Liver (tissue), 3 donors: ENCODE data around the gene MTM1.

ENCODE experiments used
- GABPA ChIP-seq, 2 donors: IDR thresholded peaks in 1 of 2; conservative IDR thresholded peaks in 1 of 2; 2 replicates each; pipeline ENCODE4 v1.6.1; 2016; ENCODE audit warnings: antibody characterized with exemption in 2 of 2, mild to moderate bottlenecking in 1 of 2, moderate library complexity in 1 of 2
- TF ChIP-seq, protein P1 (sequence below): fragments of 150-350 bp; IDR thresholded peaks from 2 replicates; pipeline ENCODE4 v1.5.1; 2017; ENCODE audit warnings: improper control_type of control experiment, low read depth, low read length; ENCODE audit not compliant: missing input control
- TF ChIP-seq, protein P2 (sequence below): IDR thresholded peaks from 2 replicates; pipeline ENCODE4 v1.6.1; 2016; ENCODE audit warnings: antibody characterized with exemption, mild to moderate bottlenecking
- donor health status: healthy.
- donor health status: healthy.

DNA sequence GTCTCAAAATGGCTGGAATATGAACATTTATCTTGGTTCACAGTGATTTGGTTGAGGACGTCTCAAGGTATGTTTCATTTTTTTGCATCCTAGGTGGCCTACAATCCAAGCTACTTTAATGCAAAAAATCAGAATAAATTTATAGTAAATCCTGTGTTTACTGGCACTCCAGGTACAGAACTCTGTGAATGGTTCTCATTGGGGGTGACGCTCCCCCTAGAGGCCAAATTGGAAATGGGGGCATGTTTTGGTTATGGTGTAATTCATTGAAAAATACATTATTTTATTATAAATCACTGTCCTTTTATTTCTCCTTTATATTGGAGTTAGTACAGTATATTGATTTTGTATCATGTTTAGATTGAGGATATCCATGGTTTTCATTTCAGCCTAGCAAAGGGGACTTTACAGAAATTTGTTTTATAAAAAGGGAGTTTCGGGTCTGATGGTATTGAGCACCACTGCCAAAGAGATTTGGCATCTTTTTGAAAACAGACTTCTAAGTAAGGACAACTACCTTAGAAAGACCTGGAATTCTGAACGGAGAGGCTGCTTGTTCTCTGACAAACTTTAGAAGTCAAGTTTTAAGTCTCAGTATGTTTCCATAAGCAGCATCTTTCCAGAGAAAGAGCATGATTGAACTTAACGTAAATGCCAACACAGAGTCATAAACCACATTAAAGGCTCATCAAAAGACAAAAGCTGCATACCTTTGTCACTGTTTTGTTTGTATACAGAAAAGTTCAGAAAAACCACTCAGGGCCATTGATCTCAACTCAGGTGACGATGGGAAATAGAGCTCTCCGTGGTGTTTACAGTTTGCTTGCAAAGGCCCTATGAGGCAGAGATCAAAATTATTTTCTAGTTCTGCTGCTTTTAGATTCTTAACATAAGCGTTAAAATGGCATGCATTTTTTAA lies 19.4 kb downstream of the MTM1 start:
- TF ChIP-seq, protein P1, sequence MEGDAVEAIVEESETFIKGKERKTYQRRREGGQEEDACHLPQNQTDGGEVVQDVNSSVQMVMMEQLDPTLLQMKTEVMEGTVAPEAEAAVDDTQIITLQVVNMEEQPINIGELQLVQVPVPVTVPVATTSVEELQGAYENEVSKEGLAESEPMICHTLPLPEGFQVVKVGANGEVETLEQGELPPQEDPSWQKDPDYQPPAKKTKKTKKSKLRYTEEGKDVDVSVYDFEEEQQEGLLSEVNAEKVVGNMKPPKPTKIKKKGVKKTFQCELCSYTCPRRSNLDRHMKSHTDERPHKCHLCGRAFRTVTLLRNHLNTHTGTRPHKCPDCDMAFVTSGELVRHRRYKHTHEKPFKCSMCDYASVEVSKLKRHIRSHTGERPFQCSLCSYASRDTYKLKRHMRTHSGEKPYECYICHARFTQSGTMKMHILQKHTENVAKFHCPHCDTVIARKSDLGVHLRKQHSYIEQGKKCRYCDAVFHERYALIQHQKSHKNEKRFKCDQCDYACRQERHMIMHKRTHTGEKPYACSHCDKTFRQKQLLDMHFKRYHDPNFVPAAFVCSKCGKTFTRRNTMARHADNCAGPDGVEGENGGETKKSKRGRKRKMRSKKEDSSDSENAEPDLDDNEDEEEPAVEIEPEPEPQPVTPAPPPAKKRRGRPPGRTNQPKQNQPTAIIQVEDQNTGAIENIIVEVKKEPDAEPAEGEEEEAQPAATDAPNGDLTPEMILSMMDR = peak; percentile 42
- TF ChIP-seq, protein P2, sequence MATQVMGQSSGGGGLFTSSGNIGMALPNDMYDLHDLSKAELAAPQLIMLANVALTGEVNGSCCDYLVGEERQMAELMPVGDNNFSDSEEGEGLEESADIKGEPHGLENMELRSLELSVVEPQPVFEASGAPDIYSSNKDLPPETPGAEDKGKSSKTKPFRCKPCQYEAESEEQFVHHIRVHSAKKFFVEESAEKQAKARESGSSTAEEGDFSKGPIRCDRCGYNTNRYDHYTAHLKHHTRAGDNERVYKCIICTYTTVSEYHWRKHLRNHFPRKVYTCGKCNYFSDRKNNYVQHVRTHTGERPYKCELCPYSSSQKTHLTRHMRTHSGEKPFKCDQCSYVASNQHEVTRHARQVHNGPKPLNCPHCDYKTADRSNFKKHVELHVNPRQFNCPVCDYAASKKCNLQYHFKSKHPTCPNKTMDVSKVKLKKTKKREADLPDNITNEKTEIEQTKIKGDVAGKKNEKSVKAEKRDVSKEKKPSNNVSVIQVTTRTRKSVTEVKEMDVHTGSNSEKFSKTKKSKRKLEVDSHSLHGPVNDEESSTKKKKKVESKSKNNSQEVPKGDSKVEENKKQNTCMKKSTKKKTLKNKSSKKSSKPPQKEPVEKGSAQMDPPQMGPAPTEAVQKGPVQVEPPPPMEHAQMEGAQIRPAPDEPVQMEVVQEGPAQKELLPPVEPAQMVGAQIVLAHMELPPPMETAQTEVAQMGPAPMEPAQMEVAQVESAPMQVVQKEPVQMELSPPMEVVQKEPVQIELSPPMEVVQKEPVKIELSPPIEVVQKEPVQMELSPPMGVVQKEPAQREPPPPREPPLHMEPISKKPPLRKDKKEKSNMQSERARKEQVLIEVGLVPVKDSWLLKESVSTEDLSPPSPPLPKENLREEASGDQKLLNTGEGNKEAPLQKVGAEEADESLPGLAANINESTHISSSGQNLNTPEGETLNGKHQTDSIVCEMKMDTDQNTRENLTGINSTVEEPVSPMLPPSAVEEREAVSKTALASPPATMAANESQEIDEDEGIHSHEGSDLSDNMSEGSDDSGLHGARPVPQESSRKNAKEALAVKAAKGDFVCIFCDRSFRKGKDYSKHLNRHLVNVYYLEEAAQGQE = no peak
- TF ChIP-seq GABPA (IDR thresholded peaks at IDR 0.05 in 1 of 2, conservative IDR thresholded peaks at IDR 0.05 in 1 of 2) = no peak
